Brain microvascular endothelial cell (primary cell): ENCODE measurements around the gene SHISA6.

Experiments
- DNase-seq: peaks from one replicate; pipeline ENCODE4 v3.0.0-alpha.2; 2020
- H3K27ac ChIP-seq: fragments of 250-450 bp; sonication (Bioruptor Pico); 2 replicates; pipeline ENCODE4 v1.5.1; 2020; ENCODE audit warnings: mild to moderate bottlenecking, moderate library complexity
- H3K27me3 ChIP-seq: fragments of 250-450 bp; sonication (Bioruptor Pico); replicated peaks from 2 replicates; pipeline ENCODE4 v1.5.1; 2020; ENCODE audit warnings: mild to moderate bottlenecking
- H3K36me3 ChIP-seq: fragments of 250-450 bp; sonication (Bioruptor Pico); replicated peaks from 2 replicates; pipeline ENCODE4 v1.5.1; 2020; ENCODE audit warnings: mild to moderate bottlenecking
- H3K4me3 ChIP-seq: 2 replicates; pipeline ENCODE4 v1.5.1; 2011; ENCODE audit warnings: low read depth, mild to moderate bottlenecking, control low read depth, low read length, moderate library complexity
- CTCF ChIP-seq: IDR thresholded peaks from 2 replicates; pipeline ENCODE4 v1.5.1; 2011; ENCODE audit warnings: low read depth, mild to moderate bottlenecking, moderate library complexity, low read length, control low read depth, inconsistent platforms; ENCODE audit errors: missing control alignments
- in situ Hi-C: cut with HindIII; loops from 2 replicates; pipeline ENCODE4 v1.10.0; 2017; ENCODE audit warnings: low sequenced_read_pairs, low pct_ligation_motif_present

Gene SHISA6

GRCh38 chr17:11336290-11336689 lies 95.3 kb downstream of the SHISA6 start:
- Histone ChIP-seq H3K4me3 (no peak overlapping the region), H3K36me3 (no peaks in the 10 kb centered on the region), H3K27me3 (no peaks in the 10 kb centered on the region), H3K27ac (no peak overlapping the region)
- TF ChIP-seq CTCF: no peak
- in situ Hi-C loops: no loop called here
- DNase-seq: no peak

- H3K27ac ChIP-seq: no peak overlapping the region
- no peak for DNase-seq
- no peak overlapping the region for H3K4me3 ChIP-seq
- in situ Hi-C loops: no loop called here
- TF ChIP-seq CTCF: no peak
- no peaks in the 10 kb centered on the region for H3K27me3 ChIP-seq
- no peaks in the 10 kb centered on the region for H3K36me3 ChIP-seq
Measured at GRCh38 chr17:11340803-11341202, 99.8 kb downstream of the SHISA6 start.

GRCh38 chr17:11342138-11342537 lies 101.1 kb downstream of the SHISA6 start:
- no peak for TF ChIP-seq CTCF
- in situ Hi-C loops: no loop called here

GRCh38 chr17:11349106-11349505 lies 108.1 kb downstream of the SHISA6 start:
- H3K4me3 ChIP-seq: no peak overlapping the region
- in situ Hi-C loops: no loop called here

More at GRCh38 chr17:11342138-11342537, 101.1 kb downstream of the SHISA6 start:
- Histone ChIP-seq H3K27ac (no peak overlapping the region), H3K27me3 (no peaks in the 10 kb centered on the region), H3K4me3 (no peak overlapping the region), H3K36me3 (no peaks in the 10 kb centered on the region)
- no peak for DNase-seq

GRCh38 chr17:11351479-11351878 lies 110.5 kb downstream of the SHISA6 start:
- no peak overlapping the region for H3K27ac ChIP-seq
- no peaks in the 10 kb centered on the region for H3K27me3 ChIP-seq
- DNase-seq: no peak
- no peaks in the 10 kb centered on the region for H3K36me3 ChIP-seq
- in situ Hi-C loops: no loop called here
- H3K4me3 ChIP-seq: no peak overlapping the region
- TF ChIP-seq CTCF: no peak

More at GRCh38 chr17:11349106-11349505, 108.1 kb downstream of the SHISA6 start:
- no peak overlapping the region for H3K27ac ChIP-seq
- no peaks in the 10 kb centered on the region for H3K36me3 ChIP-seq
- H3K27me3 ChIP-seq: no peaks in the 10 kb centered on the region
- DNase-seq: no peak
- no peak for TF ChIP-seq CTCF

GRCh38 chr17:11353601-11354000 lies 112.6 kb downstream of the SHISA6 start:
- Histone ChIP-seq H3K36me3 (no peaks in the 10 kb centered on the region), H3K27ac (no peak overlapping the region), H3K4me3 (no peak overlapping the region), H3K27me3 (no peaks in the 10 kb centered on the region)
- TF ChIP-seq CTCF: no peak
- in situ Hi-C loops: no loop called here
- DNase-seq: no peak
